CD4-positive, alpha-beta T cell (primary cell): ENCODE results near the gene DMKN. TPM values are rescaled to one million over a fixed set of nuclear protein-coding genes. Genes with fewer than 3 reads are reported as not detected.

Experiments used
- ATAC-seq: fragments of 200-7000 bp; cut with Tn5 transposase; one replicate; pipeline ENCODE4 v1.10.0; 2022; ENCODE audit warnings: mild to moderate bottlenecking; ENCODE audit not compliant: poor library complexity
- CTCF ChIA-PET: fragments of 350-600 bp; sonication (Branson Sonifier 250); formaldehyde crosslinking; loops from one replicate; lab custom pipeline; 2021; ENCODE audit warnings: antibody characterized with exemption, inconsistent platforms; lab: Charles Lee
- POLR2A ChIA-PET: fragments of 350-600 bp; sonication (Branson Sonifier 250); formaldehyde crosslinking; loops from one replicate; lab custom pipeline; 2021; ENCODE audit warnings: antibody characterized with exemption, inconsistent platforms; lab: Charles Lee
- DNase-seq, 14 experiments: peaks; one replicate each; pipeline ENCODE4 v3.0.0-alpha.2; 2013 to 2020; ENCODE audit warnings: mixed read lengths in 2 of 14
- H3K27ac ChIP-seq, 2 donors: one replicate each; pipeline versions ENCODE4 v1.5.1 to v1.7.0; 2013; ENCODE audit warnings: low read length in 2 of 2, low read depth in 1 of 2, mild to moderate bottlenecking in 1 of 2
- H3K27me3 ChIP-seq, 2 experiments: 1 replicate in 1 of 2; 2 replicates in 1 of 2; pipeline versions ENCODE4 v1.6.1 to v1.7.0; 2013; ENCODE audit warnings: low read length in 2 of 2, control low read depth in 1 of 2, mild to moderate bottlenecking in 1 of 2, moderate library complexity in 1 of 2; ENCODE audit not compliant: insufficient read depth in 2 of 2, control insufficient read depth in 1 of 2
- H3K36me3 ChIP-seq: one replicate; pipeline ENCODE4 v1.6.1; 2013; ENCODE audit warnings: low read length, control low read depth; ENCODE audit not compliant: insufficient read depth
- H3K4me1 ChIP-seq: one replicate; pipeline ENCODE4 v1.6.1; 2013; ENCODE audit warnings: low read length, control low read depth; ENCODE audit not compliant: insufficient read depth
- H3K4me3 ChIP-seq: one replicate; pipeline ENCODE4 v1.5.1; 2013; ENCODE audit warnings: mild to moderate bottlenecking, low read length, moderate library complexity
- H3K9me3 ChIP-seq, 2 experiments: 1 replicate in 1 of 2; 2 replicates in 1 of 2; pipeline versions ENCODE4 v1.6.1 to v1.7.0; 2013; ENCODE audit warnings: low read length in 2 of 2, mild to moderate bottlenecking in 2 of 2, control low read depth in 1 of 2, moderate library complexity in 1 of 2; ENCODE audit not compliant: control insufficient read depth in 1 of 2, insufficient read depth in 1 of 2
- H3K27ac Mint-ChIP-seq: one replicate; pipeline ENCODE4 v1.8.0; 2020; ENCODE audit warnings: mixed read lengths
- H3K27me3 Mint-ChIP-seq: one replicate; pipeline ENCODE4 v1.8.0; 2021; ENCODE audit warnings: mixed read lengths
- H3K36me3 Mint-ChIP-seq: one replicate; pipeline ENCODE4 v1.8.0; 2021; ENCODE audit warnings: low read depth, mixed read lengths
- H3K4me1 Mint-ChIP-seq: one replicate; pipeline ENCODE4 v1.8.0; 2021; ENCODE audit warnings: low read depth, mixed read lengths
- H3K4me3 Mint-ChIP-seq: one replicate; pipeline ENCODE4 v1.8.0; 2020; ENCODE audit warnings: mild to moderate bottlenecking, mixed read lengths
- H3K9me3 Mint-ChIP-seq: one replicate; pipeline ENCODE4 v1.8.0; 2020; ENCODE audit warnings: mixed read lengths
- CTCF ChIP-seq: fragments of 200-600 bp; IDR thresholded peaks from one replicate; pipeline ENCODE4 v1.8.0; 2022; ENCODE audit warnings: antibody characterized with exemption, mild to moderate bottlenecking
- intact Hi-C, 2 experiments: fragments of 100-400 bp; cut with DNase I in 1 of 2; cut with micrococcal nuclease in 1 of 2; formaldehyde crosslinking; loops; one replicate each; pipeline versions ENCODE4 v1.15.1 to v1.9.0; 2023 to 2025; cut with DNase I, micrococcal nuclease
- total RNA-seq, 174 experiments: library from RNA in 2 of 174; stranded (reverse) in 2 of 174; gene quantifications; one replicate each; pipeline ENCODE4 v1.2.3 and lab custom pipeline; 2021 to 2026

Gene DMKN
- total RNA-seq, 2 experiments from 2014 or later: not detected

GRCh38 chr19:35487656-35488182, 25.7 kb downstream of the DMKN start:
- TF ChIP-seq CTCF: no peak
- H3K9me3 Mint-ChIP-seq: no peaks in the 10 kb centered on the region
- Histone ChIP-seq H3K27ac (no peak overlapping the region), H3K36me3 (no peaks in the 10 kb centered on the region), H3K4me1 (no peaks in the 10 kb centered on the region), H3K9me3 (no peaks in the 10 kb centered on the region), H3K27me3 (peaks cover 0 to 2% of the 10 kb centered on the region in 2 experiments), H3K4me3 (no peak overlapping the region)
- POLR2A ChIA-PET: no interaction called here
- peaks cover 21% of the 10 kb centered on the region for H3K27me3 Mint-ChIP-seq
- no peak for DNase-seq
- intact Hi-C loops: no loop called here
- no peaks in the 10 kb centered on the region for H3K36me3 Mint-ChIP-seq
- no peak for ATAC-seq
- no peak overlapping the region for H3K27ac Mint-ChIP-seq
- no peak overlapping the region for H3K4me3 Mint-ChIP-seq
- CTCF ChIA-PET: no interaction called here
- no peaks in the 10 kb centered on the region for H3K4me1 Mint-ChIP-seq

GRCh38 chr19:35486268-35486708, 27.2 kb downstream of the DMKN start:
- POLR2A ChIA-PET: no interaction called here
- H3K27me3 Mint-ChIP-seq: peaks cover 16% of the 10 kb centered on the region
- H3K4me1 Mint-ChIP-seq: no peaks in the 10 kb centered on the region

GRCh38 chr19:35484252-35485036, 29.0 kb downstream of the DMKN start:
- CTCF ChIA-PET: no interaction called here

More at GRCh38 chr19:35486268-35486708, 27.2 kb downstream of the DMKN start:
- DNase-seq: no peak
- CTCF ChIA-PET: interaction anchor here (1.5 to 1.6 kb wide), 2 partner anchors 9 to 24 kb away, joined by 4 to 8 read pairs; no protein-coding TSS in a partner anchor
- no peaks in the 10 kb centered on the region for H3K9me3 Mint-ChIP-seq
- H3K27ac ChIP-seq: no peak overlapping the region
- no peaks in the 10 kb centered on the region for H3K36me3 ChIP-seq
- no peaks in the 10 kb centered on the region for H3K36me3 Mint-ChIP-seq
- no peak overlapping the region for H3K4me3 Mint-ChIP-seq
- no peaks in the 10 kb centered on the region for H3K9me3 ChIP-seq
- TF ChIP-seq CTCF: no peak
- intact Hi-C loops: no loop called here
- peaks cover 0 to 2% of the 10 kb centered on the region in 2 experiments for H3K27me3 ChIP-seq
- H3K27ac Mint-ChIP-seq: no peak overlapping the region
- no peaks in the 10 kb centered on the region for H3K4me1 ChIP-seq
- ATAC-seq: no peak
- no peak overlapping the region for H3K4me3 ChIP-seq

More at GRCh38 chr19:35484252-35485036, 29.0 kb downstream of the DMKN start:
- no peaks in the 10 kb centered on the region for H3K4me1 ChIP-seq
- H3K4me1 Mint-ChIP-seq: no peaks in the 10 kb centered on the region
- no peak overlapping the region for H3K27ac Mint-ChIP-seq
- POLR2A ChIA-PET: no interaction called here
- no peak overlapping the region for H3K4me3 ChIP-seq
- H3K27ac ChIP-seq: no peak overlapping the region
- ATAC-seq (no peak), DNase-seq (no peak)
- H3K9me3 Mint-ChIP-seq: no peaks in the 10 kb centered on the region
- intact Hi-C loops: no loop called here
- H3K27me3 ChIP-seq: no peaks in the 10 kb centered on the region
- H3K27me3 Mint-ChIP-seq: peaks cover 13% of the 10 kb centered on the region
- no peaks in the 10 kb centered on the region for H3K9me3 ChIP-seq
- H3K36me3 ChIP-seq: no peaks in the 10 kb centered on the region
- no peak for TF ChIP-seq CTCF
- H3K4me3 Mint-ChIP-seq: no peak overlapping the region
- H3K36me3 Mint-ChIP-seq: no peaks in the 10 kb centered on the region
